ENCODE data around the gene LRRC4B. TPM values are rescaled to one million over a fixed set of nuclear protein-coding genes. Genes with fewer than 3 reads are reported as not detected.

The LRRC4B gene
- total RNA-seq, 1 donor from 2014 or later, result 1.0 TPM

DNA sequence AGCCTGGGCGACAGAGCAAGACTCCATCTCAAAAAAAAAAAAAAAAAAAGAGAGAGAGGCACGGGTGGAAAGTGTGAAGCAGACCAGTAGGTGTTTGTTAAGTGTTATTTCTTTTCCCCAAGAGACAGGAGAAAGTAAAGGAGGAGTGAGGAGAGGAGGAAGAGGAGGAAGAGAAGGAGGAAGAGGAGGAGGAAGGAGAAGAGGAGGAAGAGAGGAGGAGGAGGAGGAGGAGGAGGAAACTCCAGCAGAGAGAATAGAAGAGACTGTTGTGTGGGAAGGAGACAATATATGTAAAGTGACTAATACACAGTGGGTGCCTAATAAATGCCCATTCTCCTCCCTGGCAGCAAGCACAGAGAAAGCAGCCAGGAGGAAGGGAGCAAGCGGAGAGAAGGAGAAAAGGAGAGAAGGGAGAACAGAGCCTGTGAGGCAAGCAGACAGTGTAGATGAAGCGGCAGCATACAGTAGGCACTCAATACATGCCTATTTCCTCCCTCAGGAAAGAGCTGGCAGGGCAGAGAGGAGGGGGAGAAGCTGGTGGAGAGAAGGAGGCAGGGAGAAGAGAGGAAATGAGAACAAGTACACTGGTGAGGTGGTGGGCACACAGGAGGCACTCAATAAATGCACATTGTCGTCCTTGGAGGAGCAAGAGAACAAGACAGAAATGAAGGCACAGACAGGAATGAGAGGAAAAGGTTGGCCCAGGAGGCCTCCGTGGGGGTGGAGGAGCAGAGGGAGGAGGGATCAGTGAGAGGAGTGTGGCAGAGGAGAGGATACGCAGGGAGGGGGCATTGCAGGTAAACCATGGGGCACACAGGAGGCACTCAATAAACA is 73.8 kb downstream of the LRRC4B start:
- Mint-ChIP-seq H3K27me3 (peaks cover 53% of the 10 kb centered on the region), H3K27ac (no peak overlapping the region), H3K4me1 (ENCODE audit: low read depth) (peaks cover 9% of the 10 kb centered on the region), H3K36me3 (ENCODE audit: insufficient read depth) (peaks cover 2% of the 10 kb centered on the region), H3K9me3 (ENCODE audit: low read depth) (no peaks in the 10 kb centered on the region), H3K4me3 (ENCODE audit: low read depth) (no peak overlapping the region)
- no peak for DNase-seq (ENCODE audit: low spot score, unreplicated experiment)
- TF ChIP-seq, protein P1, sequence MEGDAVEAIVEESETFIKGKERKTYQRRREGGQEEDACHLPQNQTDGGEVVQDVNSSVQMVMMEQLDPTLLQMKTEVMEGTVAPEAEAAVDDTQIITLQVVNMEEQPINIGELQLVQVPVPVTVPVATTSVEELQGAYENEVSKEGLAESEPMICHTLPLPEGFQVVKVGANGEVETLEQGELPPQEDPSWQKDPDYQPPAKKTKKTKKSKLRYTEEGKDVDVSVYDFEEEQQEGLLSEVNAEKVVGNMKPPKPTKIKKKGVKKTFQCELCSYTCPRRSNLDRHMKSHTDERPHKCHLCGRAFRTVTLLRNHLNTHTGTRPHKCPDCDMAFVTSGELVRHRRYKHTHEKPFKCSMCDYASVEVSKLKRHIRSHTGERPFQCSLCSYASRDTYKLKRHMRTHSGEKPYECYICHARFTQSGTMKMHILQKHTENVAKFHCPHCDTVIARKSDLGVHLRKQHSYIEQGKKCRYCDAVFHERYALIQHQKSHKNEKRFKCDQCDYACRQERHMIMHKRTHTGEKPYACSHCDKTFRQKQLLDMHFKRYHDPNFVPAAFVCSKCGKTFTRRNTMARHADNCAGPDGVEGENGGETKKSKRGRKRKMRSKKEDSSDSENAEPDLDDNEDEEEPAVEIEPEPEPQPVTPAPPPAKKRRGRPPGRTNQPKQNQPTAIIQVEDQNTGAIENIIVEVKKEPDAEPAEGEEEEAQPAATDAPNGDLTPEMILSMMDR (IDR thresholded peaks at IDR 0.05; ENCODE audit: unreplicated experiment), result no peak

DNA sequence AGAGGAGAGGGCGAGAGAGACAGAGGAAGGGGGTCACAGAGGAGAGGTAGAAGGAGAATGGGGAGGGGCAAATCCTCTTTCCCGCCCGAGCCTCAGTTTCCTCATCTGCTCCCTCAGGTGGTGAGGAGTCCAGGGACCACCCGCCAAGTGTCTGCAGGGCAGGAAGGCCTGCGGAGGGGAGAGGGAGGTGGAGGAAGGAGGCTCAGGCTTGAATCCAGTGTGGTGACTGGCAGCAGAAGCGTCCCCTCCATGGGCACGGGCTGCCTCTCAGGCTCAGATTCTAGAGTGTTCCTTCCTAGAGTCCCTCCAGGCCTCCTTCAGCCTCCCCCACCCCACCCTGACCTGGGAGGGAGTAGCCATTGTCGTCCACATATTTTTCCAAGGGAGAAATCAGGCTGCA is 75.1 kb downstream of the LRRC4B start:
- no peak for DNase-seq (ENCODE audit: low spot score, unreplicated experiment)
- H3K4me1 Mint-ChIP-seq (ENCODE audit: low read depth), result peaks cover 9% of the 10 kb centered on the region
- H3K27me3 Mint-ChIP-seq, result peaks cover 65% of the 10 kb centered on the region
- H3K36me3 Mint-ChIP-seq (ENCODE audit: insufficient read depth), result peaks cover 2% of the 10 kb centered on the region
- TF ChIP-seq, protein P1 (IDR thresholded peaks at IDR 0.05; ENCODE audit: unreplicated experiment), result no peak
- no peak overlapping the region for H3K27ac Mint-ChIP-seq
- H3K9me3 Mint-ChIP-seq (ENCODE audit: low read depth), result no peaks in the 10 kb centered on the region
- no peak overlapping the region for H3K4me3 Mint-ChIP-seq (ENCODE audit: low read depth)

DNA sequence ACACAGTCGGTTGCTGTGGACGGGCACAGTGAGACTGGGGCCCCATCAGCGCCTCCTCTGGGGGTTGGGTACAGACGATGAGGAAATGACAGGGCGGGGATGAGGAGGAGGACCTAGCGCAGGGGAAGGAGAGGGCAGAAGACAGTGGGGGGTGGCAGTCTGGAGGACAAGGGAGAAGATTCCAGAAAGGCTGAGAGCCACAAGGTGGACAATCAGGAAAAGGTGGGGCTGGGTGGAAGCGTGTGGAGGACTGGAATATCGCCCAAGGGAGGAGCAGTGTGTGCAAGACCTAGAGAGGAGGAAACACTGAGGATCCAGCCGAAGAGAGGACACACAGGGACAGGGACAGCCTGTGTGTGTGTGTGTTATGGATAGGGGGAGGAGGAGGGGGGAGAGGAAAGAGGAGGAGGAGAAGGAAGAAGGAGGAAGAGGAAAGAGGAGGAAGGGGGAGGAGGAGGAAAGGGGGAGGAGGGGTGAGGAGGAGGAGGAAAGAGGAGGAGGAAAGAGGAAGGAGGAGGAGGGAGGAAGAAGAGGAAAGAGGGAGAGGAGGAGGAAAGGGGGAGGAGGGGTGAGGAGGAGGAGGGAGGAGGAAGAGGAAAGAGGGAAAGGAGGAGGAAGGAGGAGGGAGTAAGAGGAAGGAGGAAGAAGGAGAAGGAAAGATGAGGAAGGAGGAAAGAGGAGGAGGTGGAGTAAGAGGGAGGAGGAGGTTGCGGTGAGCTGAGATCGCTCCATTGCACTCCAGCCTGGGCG is 75.8 kb downstream of the LRRC4B start:
- Mint-ChIP-seq H3K27me3 (peaks cover 70% of the 10 kb centered on the region), H3K36me3 (ENCODE audit: insufficient read depth) (peaks cover 3% of the 10 kb centered on the region), H3K4me1 (ENCODE audit: low read depth) (peaks cover 9% of the 10 kb centered on the region), H3K4me3 (ENCODE audit: low read depth) (no peak overlapping the region), H3K9me3 (ENCODE audit: low read depth) (no peaks in the 10 kb centered on the region), H3K27ac (no peak overlapping the region)
- TF ChIP-seq, protein P1 (IDR thresholded peaks at IDR 0.05; ENCODE audit: unreplicated experiment), result no peak
- DNase-seq (ENCODE audit: low spot score, unreplicated experiment), result no peak

DNA sequence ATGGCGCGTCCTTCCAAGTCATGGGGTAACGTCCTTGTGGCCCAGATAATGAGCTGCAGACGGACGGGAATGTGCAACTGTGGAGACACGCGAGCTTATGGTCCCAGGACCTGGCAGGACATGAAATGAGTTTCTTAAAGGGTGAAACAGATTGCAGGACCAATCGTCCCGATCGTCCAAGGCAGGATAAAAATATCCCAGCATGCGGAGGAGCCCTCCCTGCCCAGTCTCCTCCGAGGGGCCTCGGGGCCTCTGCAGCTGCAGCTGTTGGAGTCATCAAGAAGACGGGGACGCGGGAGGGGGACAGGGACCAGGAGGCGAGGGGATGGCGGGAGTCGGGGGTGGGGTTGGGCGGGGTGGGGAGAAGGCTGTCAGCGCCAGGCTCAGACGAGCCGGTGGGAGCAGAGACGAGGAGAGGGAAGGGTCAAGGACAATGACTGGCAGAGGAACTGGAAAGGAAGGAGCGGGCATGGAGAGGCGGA is 77.2 kb downstream of the LRRC4B start:
- H3K9me3 Mint-ChIP-seq (ENCODE audit: low read depth), result peaks cover 3% of the 10 kb centered on the region
- TF ChIP-seq, protein P1 (IDR thresholded peaks at IDR 0.05; ENCODE audit: unreplicated experiment), result no peak
- H3K4me3 Mint-ChIP-seq (ENCODE audit: low read depth), result no peak overlapping the region
- peaks cover 9% of the 10 kb centered on the region for H3K4me1 Mint-ChIP-seq (ENCODE audit: low read depth)
- H3K36me3 Mint-ChIP-seq (ENCODE audit: insufficient read depth), result peaks cover 8% of the 10 kb centered on the region
- peaks cover 73% of the 10 kb centered on the region for H3K27me3 Mint-ChIP-seq
- DNase-seq (ENCODE audit: low spot score, unreplicated experiment), result no peak
- no peak overlapping the region for H3K27ac Mint-ChIP-seq

DNA sequence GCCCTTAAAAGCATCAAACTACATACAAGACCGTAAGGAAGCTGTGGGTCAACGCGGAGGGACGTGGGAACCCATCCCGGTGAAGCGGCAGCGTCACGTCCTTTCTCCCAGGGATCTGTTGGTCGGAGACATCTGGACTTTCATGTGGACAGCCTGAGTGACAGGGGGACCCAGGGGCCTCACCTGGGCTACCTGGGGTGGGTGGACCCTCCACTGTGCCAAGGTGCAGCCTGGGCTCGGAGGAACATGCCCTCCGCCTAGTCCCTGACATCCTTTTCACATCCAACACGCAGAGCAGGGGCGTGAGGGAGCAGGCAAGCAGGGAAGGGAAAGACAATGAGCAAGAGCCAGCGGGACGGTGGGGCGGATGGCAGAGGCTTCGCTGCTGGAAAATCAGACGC is 77.8 kb downstream of the LRRC4B start:
- peaks cover 73% of the 10 kb centered on the region for H3K27me3 Mint-ChIP-seq
- peaks cover 9% of the 10 kb centered on the region for H3K4me1 Mint-ChIP-seq (ENCODE audit: low read depth)
- H3K36me3 Mint-ChIP-seq (ENCODE audit: insufficient read depth), result peaks cover 12% of the 10 kb centered on the region
- H3K27ac Mint-ChIP-seq, result peak overlapping the region; percentile 81
- TF ChIP-seq, protein P1 (IDR thresholded peaks at IDR 0.05; ENCODE audit: unreplicated experiment), result no peak
- peaks cover 3% of the 10 kb centered on the region for H3K9me3 Mint-ChIP-seq (ENCODE audit: low read depth)
- no peak for DNase-seq (ENCODE audit: low spot score, unreplicated experiment)
- H3K4me3 Mint-ChIP-seq (ENCODE audit: low read depth), result no peak overlapping the region

Data from progenitor cell of endocrine pancreas (in vitro differentiated cells).